ENCODE data around the gene IFI6. TPM values are rescaled to one million over a fixed set of nuclear protein-coding genes. Genes with fewer than 3 reads are reported as not detected.
"Not testable (repeated sequence)": the region's sequence is repeated elsewhere in the genome, so short reads cannot be mapped to it uniquely, and the experiment has no call there.

IFI6 gene
- total RNA-seq, 2 experiments from 2014 or later: 271 to 272 TPM

- peaks cover 25% of the 10 kb centered on the region for H3K4me1 Mint-ChIP-seq (ENCODE audit: low read depth)
- ChIA-PET POLR2A (no interaction called here), CTCF (interaction anchor here (1.4 to 1.9 kb wide), 2 partner anchors 38 kb away, joined by 6 to 11 read pairs; no protein-coding TSS in a partner anchor)
- H3K27ac Mint-ChIP-seq: no peak overlapping the region
- H3K27me3 Mint-ChIP-seq (ENCODE audit: low read depth): peaks cover 9% of the 10 kb centered on the region
- no peak for DNase-seq
- H3K9me3 Mint-ChIP-seq (ENCODE audit: insufficient read depth): no peaks in the 10 kb centered on the region
- no peaks in the 10 kb centered on the region for H3K36me3 Mint-ChIP-seq (ENCODE audit: low read depth)
- no peak overlapping the region for H3K4me3 Mint-ChIP-seq
- ATAC-seq: peak; percentile 11
Measured at GRCh38 chr1:27624467-27625178, 47.4 kb downstream of the IFI6 start.

DNA sequence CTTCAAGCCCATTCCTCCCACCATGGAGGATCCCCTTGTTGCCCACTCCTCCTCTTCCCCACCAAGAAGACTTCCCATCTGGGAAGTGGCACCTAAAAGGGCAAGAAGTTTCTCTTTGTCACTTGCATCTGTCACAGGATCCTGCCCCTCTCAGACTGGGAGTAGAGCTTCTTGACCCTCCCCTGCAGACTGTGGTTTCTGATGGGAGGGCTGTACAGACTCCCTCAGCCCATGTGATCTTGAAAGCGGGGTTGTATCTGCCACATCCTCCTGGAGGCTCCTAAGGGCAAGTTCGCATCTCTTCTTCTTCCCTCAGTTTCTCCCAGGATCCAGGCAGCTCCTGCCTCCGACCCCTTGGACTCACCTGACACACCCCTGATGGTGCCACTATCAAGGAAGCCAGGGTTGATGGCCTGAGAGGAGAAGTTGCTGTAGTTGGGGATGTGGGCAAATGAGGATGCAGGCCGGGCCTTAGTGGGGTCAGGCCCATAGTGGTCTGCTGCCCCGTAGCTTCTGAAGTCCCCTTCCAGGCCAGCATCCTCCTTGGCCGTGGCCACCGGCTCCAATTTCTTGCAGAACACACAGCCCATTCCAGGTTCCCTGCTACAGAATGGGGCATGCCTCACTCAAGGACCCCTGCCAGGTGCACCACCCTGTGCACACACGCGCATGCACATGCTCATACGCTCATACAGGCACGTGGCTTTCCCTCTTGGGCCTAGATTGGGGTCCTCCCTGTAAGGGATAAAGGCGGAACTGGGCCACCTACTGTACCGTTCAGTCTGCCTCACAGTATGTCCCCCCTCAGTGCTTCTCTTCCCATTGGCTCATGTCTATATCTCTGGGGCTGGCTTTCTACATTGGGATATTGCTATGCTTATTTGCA lies 48.4 kb downstream of the IFI6 start:
- POLR2A ChIA-PET: no interaction called here
- peak; percentile 63 for DNase-seq
- Mint-ChIP-seq H3K4me1 (ENCODE audit: low read depth) (peaks cover 23% of the 10 kb centered on the region), H3K27ac (peak overlapping the region; percentile 62), H3K36me3 (ENCODE audit: low read depth) (no peaks in the 10 kb centered on the region), H3K9me3 (ENCODE audit: insufficient read depth) (no peaks in the 10 kb centered on the region), H3K27me3 (ENCODE audit: low read depth) (peaks cover 7% of the 10 kb centered on the region), H3K4me3 (no peak overlapping the region)
- peak; percentile 69 for ATAC-seq
- CTCF ChIA-PET: interaction anchor here (0.9 to 1.9 kb wide), 3 partner anchors 15 to 39 kb away, joined by 3 to 6 read pairs (median 4); no protein-coding TSS in a partner anchor

GRCh38 chr1:27622828-27623227 lies 49.2 kb downstream of the IFI6 start:
- DNase-seq: peak; percentile 24
- ATAC-seq: no peak
- H3K27ac Mint-ChIP-seq: no peak overlapping the region
- ChIA-PET CTCF (interaction anchor here (0.9 to 1.9 kb wide), 2 partner anchors 15 to 40 kb away, joined by 3 to 6 read pairs; no protein-coding TSS in a partner anchor), POLR2A (no interaction called here)
- H3K9me3 Mint-ChIP-seq (ENCODE audit: insufficient read depth): no peaks in the 10 kb centered on the region
- peaks cover 7% of the 10 kb centered on the region for H3K27me3 Mint-ChIP-seq (ENCODE audit: low read depth)
- peaks cover 29% of the 10 kb centered on the region for H3K4me1 Mint-ChIP-seq (ENCODE audit: low read depth)
- no peaks in the 10 kb centered on the region for H3K36me3 Mint-ChIP-seq (ENCODE audit: low read depth)
- H3K4me3 Mint-ChIP-seq: no peak overlapping the region

GRCh38 chr1:27621051-27621920 lies 50.7 kb downstream of the IFI6 start:
- Mint-ChIP-seq H3K27ac (no peak overlapping the region), H3K27me3 (ENCODE audit: low read depth) (peaks cover 5% of the 10 kb centered on the region), H3K4me1 (ENCODE audit: low read depth) (peaks cover 41% of the 10 kb centered on the region), H3K4me3 (no peak overlapping the region), H3K36me3 (ENCODE audit: low read depth) (no peaks in the 10 kb centered on the region), H3K9me3 (ENCODE audit: insufficient read depth) (no peaks in the 10 kb centered on the region)
- no peak for ATAC-seq
- DNase-seq: no peak
- CTCF ChIA-PET: interaction anchor here (1.0 to 12.0 kb wide), 4 partner anchors 8 to 40 kb away, joined by 3 to 124 read pairs (median 34); no protein-coding TSS in a partner anchor
- POLR2A ChIA-PET: interaction anchor here (0.6 to 1.6 kb wide), 4 partner anchors 11 to 108 kb away, joined by 3 to 6 read pairs (median 4); no protein-coding TSS in a partner anchor

DNA sequence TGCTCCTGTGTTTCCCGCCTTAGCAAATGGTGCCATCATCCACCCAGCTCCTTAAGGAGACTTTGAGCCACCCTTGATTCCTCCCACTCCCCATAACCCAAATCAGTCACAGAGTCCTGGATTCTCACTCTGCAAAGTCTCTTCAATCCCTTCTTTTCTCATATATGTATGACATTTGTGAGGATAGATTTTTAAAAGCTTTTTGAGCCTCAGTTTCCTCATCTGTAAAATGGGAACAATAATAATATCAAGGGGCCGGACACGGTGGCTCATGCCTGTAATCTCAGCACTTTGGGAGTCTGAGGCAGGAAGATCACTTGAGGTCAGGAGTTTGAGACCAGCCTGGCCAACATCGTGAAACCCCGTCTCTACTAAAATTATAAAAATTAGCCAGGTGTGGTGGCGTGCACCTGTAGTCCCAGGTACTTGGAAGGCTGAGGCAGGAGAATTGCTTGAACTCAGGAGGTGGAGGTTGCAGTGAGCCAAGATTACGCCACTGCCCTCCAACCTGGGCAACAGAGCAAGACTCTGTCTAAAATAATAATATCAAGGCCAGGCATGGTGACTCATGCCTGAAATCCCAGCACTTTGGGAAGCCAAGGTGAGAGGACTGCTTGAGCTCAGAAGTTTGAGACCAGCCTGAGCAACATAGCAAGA lies 52.1 kb downstream of the IFI6 start:
- ChIA-PET POLR2A (interaction anchor here (1.6 to 3.3 kb wide), 2 partner anchors 41 to 43 kb away, joined by 6 to 12 read pairs; no protein-coding TSS in a partner anchor), CTCF (interaction anchor here (1.0 to 12.0 kb wide), 5 partner anchors 8 to 50 kb away, joined by 3 to 124 read pairs (median 23); no protein-coding TSS in a partner anchor)
- not testable (repeated sequence) for DNase-seq; ATAC-seq; H3K36me3 Mint-ChIP-seq (ENCODE audit: low read depth); H3K9me3 Mint-ChIP-seq (ENCODE audit: insufficient read depth); H3K27me3 Mint-ChIP-seq (ENCODE audit: low read depth); H3K4me3 Mint-ChIP-seq
- peak overlapping the region; percentile 23 for H3K27ac Mint-ChIP-seq
- H3K4me1 Mint-ChIP-seq (ENCODE audit: low read depth): peaks cover 42% of the 10 kb centered on the region

GRCh38 chr1:27618341-27619082 lies 53.5 kb downstream of the IFI6 start:
- ChIA-PET CTCF (interaction anchor here (0.8 to 12.0 kb wide), 8 partner anchors 12 to 60 kb away, joined by 3 to 124 read pairs (median 10); partner anchors contain the start of gene IFI6), POLR2A (interaction anchor here (0.6 to 3.3 kb wide), 7 partner anchors 12 to 296 kb away, joined by 3 to 12 read pairs (median 3); no protein-coding TSS in a partner anchor)
- Mint-ChIP-seq H3K4me3 (peak overlapping the region; percentile 43), H3K9me3 (ENCODE audit: insufficient read depth) (no peaks in the 10 kb centered on the region), H3K27ac (peak overlapping the region; percentile 84), H3K4me1 (ENCODE audit: low read depth) (peaks cover 51% of the 10 kb centered on the region), H3K27me3 (ENCODE audit: low read depth) (peaks cover 5% of the 10 kb centered on the region), H3K36me3 (ENCODE audit: low read depth) (no peaks in the 10 kb centered on the region)
- DNase-seq (peak; percentile 82), ATAC-seq (peak; percentile 97)

- Mint-ChIP-seq H3K36me3 (ENCODE audit: low read depth) (no peaks in the 10 kb centered on the region), H3K4me3 (no peak overlapping the region), H3K27ac (peak overlapping the region; percentile 84), H3K9me3 (ENCODE audit: insufficient read depth) (no peaks in the 10 kb centered on the region), H3K4me1 (ENCODE audit: low read depth) (peaks cover 51% of the 10 kb centered on the region), H3K27me3 (ENCODE audit: low read depth) (peaks cover 5% of the 10 kb centered on the region)
- DNase-seq (no peak), ATAC-seq (no peak)
- POLR2A ChIA-PET: interaction anchor here (0.9 to 3.3 kb wide), 3 partner anchors 14 to 45 kb away, joined by 3 to 12 read pairs (median 3); no protein-coding TSS in a partner anchor
- CTCF ChIA-PET: interaction anchor here (0.6 to 12.0 kb wide), 9 partner anchors 11 to 94 kb away, joined by 3 to 124 read pairs (median 7); no protein-coding TSS in a partner anchor
Measured at GRCh38 chr1:27617420-27617819, 54.6 kb downstream of the IFI6 start.

GRCh38 chr1:27616441-27616840 lies 55.6 kb downstream of the IFI6 start:
- H3K27ac Mint-ChIP-seq: no peak overlapping the region
- no peak overlapping the region for H3K4me3 Mint-ChIP-seq
- peaks cover 49% of the 10 kb centered on the region for H3K4me1 Mint-ChIP-seq (ENCODE audit: low read depth)
- no peaks in the 10 kb centered on the region for H3K36me3 Mint-ChIP-seq (ENCODE audit: low read depth)
- H3K27me3 Mint-ChIP-seq (ENCODE audit: low read depth): peaks cover 5% of the 10 kb centered on the region
- ATAC-seq (no peak), DNase-seq (no peak)
- ChIA-PET POLR2A (interaction anchor here (1.3 to 3.3 kb wide), 2 partner anchors 16 to 46 kb away, joined by 7 to 12 read pairs; no protein-coding TSS in a partner anchor), CTCF (interaction anchor here (1.2 to 12.0 kb wide), 8 partner anchors 10 to 201 kb away, joined by 3 to 124 read pairs (median 7); no protein-coding TSS in a partner anchor)
- H3K9me3 Mint-ChIP-seq (ENCODE audit: insufficient read depth): no peaks in the 10 kb centered on the region
